ENCODE measurements around the gene KDELR1. TPM values are rescaled to one million over a fixed set of nuclear protein-coding genes. Genes with fewer than 3 reads are reported as not detected.

The KDELR1 gene
- polyA plus RNA-seq, 1 donor = 253 TPM

GRCh38 chr19:48417421-48417820 lies 26.1 kb upstream of the KDELR1 start:
- DNase-seq = peak in 1 of 2 donors; percentile 30
- Histone ChIP-seq H3K36me3 (ENCODE audit: control insufficient read depth, insufficient read depth, low read length) (no peaks in the 10 kb centered on the region), H3K27me3 (ENCODE audit: control insufficient read depth, insufficient read depth, low read length) (peaks cover 29% of the 10 kb centered on the region)

GRCh38 chr19:48415806-48416221 lies 24.5 kb upstream of the KDELR1 start:
- H3K27ac ChIP-seq (ENCODE audit: low read length) = no peak overlapping the region
- peaks cover 29% of the 10 kb centered on the region for H3K27me3 ChIP-seq (ENCODE audit: control insufficient read depth, insufficient read depth, low read length)
- H3K9me3 ChIP-seq (ENCODE audit: control insufficient read depth, low read depth, low read length) = peaks cover 2% of the 10 kb centered on the region
- no CpG with 5 or more reads among the region's 30 CpGs for WGBS (ENCODE audit: insufficient coverage, low lambda C conversion rate)
- H3K4me3 ChIP-seq (ENCODE audit: low read length) = peak overlapping the region; percentile 20
- no peak for DNase-seq
- peaks cover 19% of the 10 kb centered on the region for H3K4me1 ChIP-seq (ENCODE audit: control insufficient read depth, insufficient read depth, low read length)
- no peaks in the 10 kb centered on the region for H3K36me3 ChIP-seq (ENCODE audit: control insufficient read depth, insufficient read depth, low read length)

More at GRCh38 chr19:48417421-48417820, 26.1 kb upstream of the KDELR1 start:
- peaks cover 2% of the 10 kb centered on the region for H3K9me3 ChIP-seq (ENCODE audit: control insufficient read depth, low read depth, low read length)
- no CpG with 5 or more reads among the region's 7 CpGs for WGBS (ENCODE audit: insufficient coverage, low lambda C conversion rate)
- no peak overlapping the region for H3K4me3 ChIP-seq (ENCODE audit: low read length)
- H3K27ac ChIP-seq (ENCODE audit: low read length) = no peak overlapping the region
- H3K4me1 ChIP-seq (ENCODE audit: control insufficient read depth, insufficient read depth, low read length) = peaks cover 19% of the 10 kb centered on the region

- WGBS (ENCODE audit: insufficient coverage, low lambda C conversion rate) = no CpG with 5 or more reads among the region's 14 CpGs
- Histone ChIP-seq H3K36me3 (ENCODE audit: control insufficient read depth, insufficient read depth, low read length) (no peaks in the 10 kb centered on the region), H3K27ac (ENCODE audit: low read length) (no peak overlapping the region), H3K27me3 (ENCODE audit: control insufficient read depth, insufficient read depth, low read length) (peaks cover 29% of the 10 kb centered on the region), H3K4me3 (ENCODE audit: low read length) (peak overlapping the region; percentile 27), H3K9me3 (ENCODE audit: control insufficient read depth, low read depth, low read length) (peaks cover 2% of the 10 kb centered on the region), H3K4me1 (ENCODE audit: control insufficient read depth, insufficient read depth, low read length) (peaks cover 19% of the 10 kb centered on the region)
- peak; percentile 80 to 82 for DNase-seq
Measured at GRCh38 chr19:48415395-48415794, 24.0 kb upstream of the KDELR1 start.

GRCh38 chr19:48413879-48414587 lies 22.7 kb upstream of the KDELR1 start:
- Histone ChIP-seq H3K27ac (ENCODE audit: low read length) (no peak overlapping the region), H3K36me3 (ENCODE audit: control insufficient read depth, insufficient read depth, low read length) (no peaks in the 10 kb centered on the region), H3K27me3 (ENCODE audit: control insufficient read depth, insufficient read depth, low read length) (peaks cover 29% of the 10 kb centered on the region), H3K9me3 (ENCODE audit: control insufficient read depth, low read depth, low read length) (no peaks in the 10 kb centered on the region), H3K4me1 (ENCODE audit: control insufficient read depth, insufficient read depth, low read length) (peaks cover 19% of the 10 kb centered on the region), H3K4me3 (ENCODE audit: low read length) (peak overlapping the region; percentile 27)
- no CpG with 5 or more reads among the region's 24 CpGs for WGBS (ENCODE audit: insufficient coverage, low lambda C conversion rate)
- no peak for DNase-seq

- Histone ChIP-seq H3K27me3 (ENCODE audit: control insufficient read depth, insufficient read depth, low read length) (peaks cover 5% of the 10 kb centered on the region), H3K4me1 (ENCODE audit: control insufficient read depth, insufficient read depth, low read length) (no peaks in the 10 kb centered on the region), H3K36me3 (ENCODE audit: control insufficient read depth, insufficient read depth, low read length) (no peaks in the 10 kb centered on the region), H3K9me3 (ENCODE audit: control insufficient read depth, low read depth, low read length) (no peaks in the 10 kb centered on the region), H3K4me3 (ENCODE audit: low read length) (no peak overlapping the region), H3K27ac (ENCODE audit: low read length) (no peak overlapping the region)
- DNase-seq = no peak
- no CpG with 5 or more reads among the region's 13 CpGs for WGBS (ENCODE audit: insufficient coverage, low lambda C conversion rate)
Measured at GRCh38 chr19:48405850-48406249, 14.5 kb upstream of the KDELR1 start.

GRCh38 chr19:48405010-48405659 lies 13.8 kb upstream of the KDELR1 start:
- Histone ChIP-seq H3K9me3 (ENCODE audit: control insufficient read depth, low read depth, low read length) (no peaks in the 10 kb centered on the region), H3K27me3 (ENCODE audit: control insufficient read depth, insufficient read depth, low read length) (peaks cover 5% of the 10 kb centered on the region), H3K36me3 (ENCODE audit: control insufficient read depth, insufficient read depth, low read length) (no peaks in the 10 kb centered on the region), H3K4me3 (ENCODE audit: low read length) (no peak overlapping the region), H3K4me1 (ENCODE audit: control insufficient read depth, insufficient read depth, low read length) (no peaks in the 10 kb centered on the region), H3K27ac (ENCODE audit: low read length) (no peak overlapping the region)
- no peak for DNase-seq
- no CpG with 5 or more reads among the region's 27 CpGs for WGBS (ENCODE audit: insufficient coverage, low lambda C conversion rate)

- no peaks in the 10 kb centered on the region for H3K36me3 ChIP-seq (ENCODE audit: control insufficient read depth, insufficient read depth, low read length)
- H3K9me3 ChIP-seq (ENCODE audit: control insufficient read depth, low read depth, low read length) = peaks cover 8% of the 10 kb centered on the region
- no peak overlapping the region for H3K4me3 ChIP-seq (ENCODE audit: low read length)
- WGBS (ENCODE audit: insufficient coverage, low lambda C conversion rate) = no CpG with 5 or more reads among the region's 3 CpGs
- DNase-seq = peak; percentile 64 to 68
- no peaks in the 10 kb centered on the region for H3K4me1 ChIP-seq (ENCODE audit: control insufficient read depth, insufficient read depth, low read length)
- peaks cover 5% of the 10 kb centered on the region for H3K27me3 ChIP-seq (ENCODE audit: control insufficient read depth, insufficient read depth, low read length)
- H3K27ac ChIP-seq (ENCODE audit: low read length) = no peak overlapping the region
Measured at GRCh38 chr19:48403606-48404005, 12.3 kb upstream of the KDELR1 start.

- no CpG with 5 or more reads among the region's 5 CpGs for WGBS (ENCODE audit: insufficient coverage, low lambda C conversion rate)
- Histone ChIP-seq H3K4me1 (ENCODE audit: control insufficient read depth, insufficient read depth, low read length) (peaks cover 9% of the 10 kb centered on the region), H3K27me3 (ENCODE audit: control insufficient read depth, insufficient read depth, low read length) (peaks cover 24% of the 10 kb centered on the region), H3K27ac (ENCODE audit: low read length) (no peak overlapping the region), H3K36me3 (ENCODE audit: control insufficient read depth, insufficient read depth, low read length) (no peaks in the 10 kb centered on the region), H3K9me3 (ENCODE audit: control insufficient read depth, low read depth, low read length) (peaks cover 8% of the 10 kb centered on the region), H3K4me3 (ENCODE audit: low read length) (no peak overlapping the region)
- no peak for DNase-seq
Measured at GRCh38 chr19:48401287-48401686, 9.9 kb upstream of the KDELR1 start.

- no peak overlapping the region for H3K27ac ChIP-seq (ENCODE audit: low read length)
- no CpG with 5 or more reads among the region's 14 CpGs for WGBS (ENCODE audit: insufficient coverage, low lambda C conversion rate)
Measured at GRCh38 chr19:48400018-48400742, 8.8 kb upstream of the KDELR1 start.

More at GRCh38 chr19:48400018-48400742, 8.8 kb upstream of the KDELR1 start:
- peaks cover 14% of the 10 kb centered on the region for H3K4me1 ChIP-seq (ENCODE audit: control insufficient read depth, insufficient read depth, low read length)
- DNase-seq = peak in 1 of 2 donors; percentile 43
- H3K9me3 ChIP-seq (ENCODE audit: control insufficient read depth, low read depth, low read length) = peaks cover 8% of the 10 kb centered on the region
- no peaks in the 10 kb centered on the region for H3K36me3 ChIP-seq (ENCODE audit: control insufficient read depth, insufficient read depth, low read length)
- H3K4me3 ChIP-seq (ENCODE audit: low read length) = no peak overlapping the region
- peaks cover 30% of the 10 kb centered on the region for H3K27me3 ChIP-seq (ENCODE audit: control insufficient read depth, insufficient read depth, low read length)

Measured in large intestine (tissue), 3 donors.